Stimulated activated CD8-positive, alpha-beta memory T cell treated with anti-CD3 and anti-CD28 coated beads, Interleukin-4, amount 100 ng/mL, for 4 hours (primary cell): ENCODE results near the gene PHKA1.
"Not testable (repeated sequence)": the region's sequence is repeated elsewhere in the genome, so short reads cannot be mapped to it uniquely, and the experiment has no call there.

ENCODE experiments used
- DNase-seq, 2 donors: peaks; one replicate each; pipeline ENCODE4 v3.0.0-alpha.2; 2020; ENCODE audit warnings: low read depth in 2 of 2, low spot score in 1 of 2

PHKA1 gene

GRCh38 chrX:72572248-72573157 is 141.6 kb downstream of the PHKA1 start, which contains the start of gene HDAC8:
Gene HDAC8 (minus strand): TSS chrX:72572843. CDS start chrX:72572761, 82 bp downstream.
- DNase-seq: peak; percentile 1 to 9

DNA sequence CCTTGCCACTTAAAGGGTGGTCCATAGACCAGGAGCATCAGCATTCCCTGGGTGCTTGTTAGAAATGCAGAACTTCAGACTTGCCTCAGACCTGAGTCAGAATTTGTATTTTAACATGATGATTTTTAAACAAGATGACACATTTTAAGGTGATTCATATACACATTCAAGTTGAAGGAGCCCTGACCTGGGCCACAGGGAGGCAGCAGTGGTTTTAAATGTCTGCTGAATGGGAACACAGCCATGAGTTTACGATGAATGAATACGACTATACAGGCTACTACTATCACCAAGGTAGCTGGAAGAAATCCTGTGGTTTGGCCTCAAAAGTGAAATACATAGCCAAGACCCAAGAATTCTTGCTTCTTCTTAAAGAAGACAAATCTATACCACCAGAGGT is 144.3 kb downstream of the PHKA1 start:
- DNase-seq: no peak

DNA sequence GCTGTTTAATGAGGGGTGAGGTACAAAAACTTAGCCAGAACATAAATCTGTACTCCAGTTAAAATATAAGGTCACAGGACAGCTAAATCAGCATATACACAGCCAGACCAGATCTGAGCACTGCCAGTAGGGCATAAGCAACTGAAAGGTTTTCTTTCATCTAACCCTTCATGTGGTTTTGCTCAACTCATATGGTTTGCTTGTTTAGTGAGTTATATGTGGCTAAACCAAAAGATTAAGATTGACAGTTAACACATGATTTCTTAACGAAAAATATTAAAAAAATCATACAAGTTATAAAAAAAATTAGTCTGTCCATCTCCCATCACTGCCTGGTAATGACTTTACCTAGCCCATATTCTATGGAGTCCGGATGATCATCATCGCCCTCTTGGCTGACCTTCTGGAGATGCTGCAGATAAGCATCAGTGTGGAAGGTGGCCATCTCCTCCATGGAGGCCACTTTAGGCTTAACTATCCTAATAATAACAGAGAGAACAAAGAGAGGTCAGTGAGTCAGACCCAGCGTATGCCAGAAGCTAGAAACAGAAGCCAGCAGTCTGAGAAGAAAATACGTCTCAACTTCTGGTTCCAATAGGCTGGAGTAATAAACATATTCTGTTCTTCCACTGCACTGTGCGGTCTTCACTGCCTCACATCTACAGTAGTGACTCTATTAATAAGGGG is 145.6 kb downstream of the PHKA1 start:
- no peak for DNase-seq

- DNase-seq: no peak
Observed at GRCh38 chrX:72566448-72566847, 147.7 kb downstream of the PHKA1 start.

GRCh38 chrX:72559655-72560054 is 154.5 kb downstream of the PHKA1 start:
- not testable (repeated sequence) for DNase-seq

- no peak for DNase-seq
Observed at GRCh38 chrX:72554448-72555140, 159.5 kb downstream of the PHKA1 start.

DNA sequence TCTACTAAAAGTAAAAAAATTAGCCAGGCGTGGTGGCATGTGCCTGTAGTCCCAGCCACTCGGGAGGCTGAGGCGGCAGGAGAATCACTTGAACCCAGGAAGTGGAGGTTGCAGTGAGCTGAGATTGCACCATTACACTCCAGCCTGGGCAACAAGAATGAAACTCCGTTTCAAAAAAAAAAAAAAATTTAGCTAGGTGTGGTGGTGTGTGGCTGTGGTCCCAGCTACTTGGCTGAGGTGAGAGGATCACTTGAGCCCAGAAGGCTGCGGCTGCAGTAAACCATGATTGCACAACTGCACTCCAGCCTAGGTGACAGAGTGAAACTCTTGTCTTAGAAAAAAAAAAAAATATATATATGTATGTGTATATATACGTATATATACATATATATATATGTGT is 161.7 kb downstream of the PHKA1 start:
- not testable (repeated sequence) for DNase-seq

- no peak for DNase-seq
Observed at GRCh38 chrX:72545990-72546389, 168.1 kb downstream of the PHKA1 start.

DNA sequence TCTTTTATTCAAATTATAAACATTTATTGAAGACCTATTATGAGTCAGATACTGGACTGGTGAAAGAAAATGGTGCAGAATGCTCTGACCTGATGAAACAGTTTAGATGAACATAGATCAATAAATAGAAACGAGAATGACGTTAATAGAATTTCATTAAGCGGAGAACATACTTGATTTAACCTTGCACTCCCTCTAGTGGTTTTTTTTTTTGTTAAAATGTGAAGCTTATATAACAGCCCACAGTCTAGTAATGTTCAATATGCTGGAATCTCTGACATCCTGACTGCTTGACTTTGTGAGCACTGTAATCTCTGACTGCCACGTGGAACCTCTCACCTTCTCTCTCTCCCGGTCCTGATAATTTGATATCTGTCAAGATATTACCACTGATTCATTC is 173.8 kb downstream of the PHKA1 start:
- no peak for DNase-seq

- DNase-seq: no peak
Observed at GRCh38 chrX:72539822-72540221, 174.3 kb downstream of the PHKA1 start.

GRCh38 chrX:72536542-72536941 is 177.6 kb downstream of the PHKA1 start:
- no peak for DNase-seq

- no peak for DNase-seq
Observed at GRCh38 chrX:72532366-72532765, 181.7 kb downstream of the PHKA1 start.
